Measurements from ENCODE around the gene USP32. TPM values are rescaled to one million over a fixed set of nuclear protein-coding genes. Genes with fewer than 3 reads are reported as not detected.
A peak's percentile ranks its signal among the peaks of the same experiment; 100 is the strongest.

The USP32 gene
- total and polyA plus RNA-seq, 2 donors from 2014 or later: 14.6 to 53.1 TPM

DNA sequence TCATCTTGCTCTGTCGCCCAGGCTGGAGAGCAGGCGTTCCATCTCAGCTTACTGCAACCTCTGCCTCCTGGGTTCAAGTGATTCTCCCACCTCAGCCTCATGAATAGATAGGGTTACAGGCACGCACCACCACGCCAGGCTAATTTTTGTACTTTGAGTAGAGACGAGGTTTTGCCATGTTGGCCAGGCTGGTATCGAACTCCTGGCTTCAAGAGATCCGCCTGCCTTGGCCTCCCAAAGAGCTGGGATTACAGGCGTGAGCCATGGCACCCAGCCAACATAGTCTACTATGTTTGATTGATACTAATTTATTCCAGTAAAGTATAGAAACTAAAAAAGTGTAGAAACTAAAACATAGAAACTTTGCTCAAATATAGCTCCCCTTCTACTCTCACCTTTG, 147.3 kb downstream of the USP32 start:
- Histone ChIP-seq H3K36me3 (ENCODE audit: control insufficient read depth in 2 of 3, insufficient read depth in 3 of 3, low read length in 3 of 3) (peaks cover 0 to 6% (median 0%) of the 10 kb centered on the region in 3 donors), H3K4me1 (ENCODE audit: control insufficient read depth in 2 of 3, insufficient read depth in 2 of 3, low read depth in 1 of 3, low read length in 3 of 3) (no peaks in the 10 kb centered on the region), H3K27ac (ENCODE audit: low read depth in 2 of 2, low read length in 2 of 2) (no peak overlapping the region), H3K27me3 (ENCODE audit: control insufficient read depth, insufficient read depth, low read length) (no peaks in the 10 kb centered on the region), H3K9me3 (ENCODE audit: control insufficient read depth in 2 of 3, insufficient read depth in 1 of 3, low read length in 3 of 3) (no peaks in the 10 kb centered on the region), H3K4me3 (ENCODE audit: low read length in 3 of 3) (no peak overlapping the region), H3K9ac (ENCODE audit: low read length in 3 of 3) (no peak overlapping the region)
- FAIRE-seq (no peak), DNase-seq (no peak)
- intact Hi-C loops (cut with DNase I): no loop called here
- TF ChIP-seq CTCF (IDR thresholded peaks at IDR 0.05; ENCODE audit: borderline replicate concordance, extremely low read depth, insufficient read depth): no peak

GRCh38 chr17:60240290-60240689, 151.6 kb downstream of the USP32 start:
- no peak for TF ChIP-seq CTCF (IDR thresholded peaks at IDR 0.05; ENCODE audit: borderline replicate concordance, extremely low read depth, insufficient read depth)
- H3K27me3 ChIP-seq (ENCODE audit: control insufficient read depth, insufficient read depth, low read length): no peaks in the 10 kb centered on the region
- FAIRE-seq (no peak), DNase-seq (no peak)
- no peaks in the 10 kb centered on the region for H3K9me3 ChIP-seq (ENCODE audit: control insufficient read depth in 2 of 3, insufficient read depth in 1 of 3, low read length in 3 of 3)
- no peak overlapping the region for H3K4me3 ChIP-seq (ENCODE audit: low read length in 3 of 3)
- no peak overlapping the region for H3K9ac ChIP-seq (ENCODE audit: low read length in 3 of 3)
- intact Hi-C loops (cut with DNase I): no loop called here
- peaks cover 0 to 3% (median 0%) of the 10 kb centered on the region in 3 donors for H3K36me3 ChIP-seq (ENCODE audit: control insufficient read depth in 2 of 3, insufficient read depth in 3 of 3, low read length in 3 of 3)
- no peaks in the 10 kb centered on the region for H3K4me1 ChIP-seq (ENCODE audit: control insufficient read depth in 2 of 3, insufficient read depth in 2 of 3, low read depth in 1 of 3, low read length in 3 of 3)
- no peak overlapping the region for H3K27ac ChIP-seq (ENCODE audit: low read depth in 2 of 2, low read length in 2 of 2)

GRCh38 chr17:60231691-60232090, 160.2 kb downstream of the USP32 start:
- Histone ChIP-seq H3K9ac (ENCODE audit: low read length in 3 of 3) (no peak overlapping the region), H3K4me1 (ENCODE audit: control insufficient read depth in 2 of 3, insufficient read depth in 2 of 3, low read depth in 1 of 3, low read length in 3 of 3) (no peaks in the 10 kb centered on the region), H3K27me3 (ENCODE audit: control insufficient read depth, insufficient read depth, low read length) (no peaks in the 10 kb centered on the region), H3K27ac (ENCODE audit: low read depth in 2 of 2, low read length in 2 of 2) (no peak overlapping the region), H3K9me3 (ENCODE audit: control insufficient read depth in 2 of 3, insufficient read depth in 1 of 3, low read length in 3 of 3) (no peaks in the 10 kb centered on the region), H3K4me3 (ENCODE audit: low read length in 3 of 3) (no peak overlapping the region), H3K36me3 (ENCODE audit: control insufficient read depth in 2 of 3, insufficient read depth in 3 of 3, low read length in 3 of 3) (peaks cover 0 to 4% (median 0%) of the 10 kb centered on the region in 3 donors)
- TF ChIP-seq CTCF (IDR thresholded peaks at IDR 0.05; ENCODE audit: borderline replicate concordance, extremely low read depth, insufficient read depth): no peak
- DNase-seq (no peak), FAIRE-seq (no peak)
- intact Hi-C loops (cut with DNase I): no loop called here

DNA sequence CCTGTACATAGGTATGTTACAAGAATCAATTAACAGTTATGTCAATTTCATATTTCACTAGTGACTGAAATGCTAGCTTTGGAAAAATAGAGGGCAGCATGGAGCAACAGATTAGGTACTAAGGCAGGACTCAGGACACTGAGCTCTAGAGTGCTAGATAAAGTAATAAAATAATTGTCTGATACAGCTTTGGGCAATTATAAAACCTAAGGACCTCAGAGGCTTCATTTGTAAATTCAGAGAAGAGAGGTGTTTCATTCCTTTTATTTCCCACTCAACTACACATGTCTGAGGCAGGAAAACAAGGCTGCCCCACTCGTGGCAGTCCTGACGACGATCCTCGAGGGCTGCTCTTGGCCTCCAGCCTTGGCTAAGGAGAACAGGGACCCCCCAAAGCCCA, 160.7 kb downstream of the USP32 start:
- no peak overlapping the region for H3K27ac ChIP-seq (ENCODE audit: low read depth in 2 of 2, low read length in 2 of 2)
- no peaks in the 10 kb centered on the region for H3K4me1 ChIP-seq (ENCODE audit: control insufficient read depth in 2 of 3, insufficient read depth in 2 of 3, low read depth in 1 of 3, low read length in 3 of 3)
- intact Hi-C loops (cut with DNase I): no loop called here
- H3K27me3 ChIP-seq (ENCODE audit: control insufficient read depth, insufficient read depth, low read length): no peaks in the 10 kb centered on the region
- TF ChIP-seq CTCF (IDR thresholded peaks at IDR 0.05; ENCODE audit: borderline replicate concordance, extremely low read depth, insufficient read depth): peak; percentile 29
- H3K4me3 ChIP-seq (ENCODE audit: low read length in 3 of 3): no peak overlapping the region
- no peak overlapping the region for H3K9ac ChIP-seq (ENCODE audit: low read length in 3 of 3)
- no peaks in the 10 kb centered on the region for H3K9me3 ChIP-seq (ENCODE audit: control insufficient read depth in 2 of 3, insufficient read depth in 1 of 3, low read length in 3 of 3)
- H3K36me3 ChIP-seq (ENCODE audit: control insufficient read depth in 2 of 3, insufficient read depth in 3 of 3, low read length in 3 of 3): peaks cover 0 to 4% (median under 1%) of the 10 kb centered on the region in 3 donors
- FAIRE-seq: no peak
- peak in 2 of 5 donors; percentile 4 to 22 for DNase-seq
